GM12865 (cell line): ENCODE data around the gene VARS1.

Source experiments
- DNase-seq: peaks from one replicate; pipeline ENCODE4 v3.0.0; 2010; ENCODE audit warnings: low read depth
- H3K4me3 ChIP-seq: 2 replicates; pipeline ENCODE4 v1.5.1; 2011; ENCODE audit warnings: mild to moderate bottlenecking, low read depth, low read length, control low read depth
- TF ChIP-seq, protein P1 (sequence below): IDR thresholded peaks from 2 replicates; pipeline ENCODE4 v1.5.1; 2011; ENCODE audit warnings: low read length, control low read depth, low read depth, inconsistent platforms; ENCODE audit not compliant: insufficient read depth; ENCODE audit errors: missing control alignments

The VARS1 gene

GRCh38 chr6:31836474-31837368 is 41.2 kb upstream of the VARS1 start:
- DNase-seq: no peak
- peak overlapping the region; percentile 76 for H3K4me3 ChIP-seq

GRCh38 chr6:31836047-31836473 is 40.5 kb upstream of the VARS1 start:
- TF ChIP-seq, protein P1, sequence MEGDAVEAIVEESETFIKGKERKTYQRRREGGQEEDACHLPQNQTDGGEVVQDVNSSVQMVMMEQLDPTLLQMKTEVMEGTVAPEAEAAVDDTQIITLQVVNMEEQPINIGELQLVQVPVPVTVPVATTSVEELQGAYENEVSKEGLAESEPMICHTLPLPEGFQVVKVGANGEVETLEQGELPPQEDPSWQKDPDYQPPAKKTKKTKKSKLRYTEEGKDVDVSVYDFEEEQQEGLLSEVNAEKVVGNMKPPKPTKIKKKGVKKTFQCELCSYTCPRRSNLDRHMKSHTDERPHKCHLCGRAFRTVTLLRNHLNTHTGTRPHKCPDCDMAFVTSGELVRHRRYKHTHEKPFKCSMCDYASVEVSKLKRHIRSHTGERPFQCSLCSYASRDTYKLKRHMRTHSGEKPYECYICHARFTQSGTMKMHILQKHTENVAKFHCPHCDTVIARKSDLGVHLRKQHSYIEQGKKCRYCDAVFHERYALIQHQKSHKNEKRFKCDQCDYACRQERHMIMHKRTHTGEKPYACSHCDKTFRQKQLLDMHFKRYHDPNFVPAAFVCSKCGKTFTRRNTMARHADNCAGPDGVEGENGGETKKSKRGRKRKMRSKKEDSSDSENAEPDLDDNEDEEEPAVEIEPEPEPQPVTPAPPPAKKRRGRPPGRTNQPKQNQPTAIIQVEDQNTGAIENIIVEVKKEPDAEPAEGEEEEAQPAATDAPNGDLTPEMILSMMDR: no peak
- DNase-seq: no peak

More at GRCh38 chr6:31836474-31837368, 41.2 kb upstream of the VARS1 start:
- TF ChIP-seq, protein P1: no peak

DNA sequence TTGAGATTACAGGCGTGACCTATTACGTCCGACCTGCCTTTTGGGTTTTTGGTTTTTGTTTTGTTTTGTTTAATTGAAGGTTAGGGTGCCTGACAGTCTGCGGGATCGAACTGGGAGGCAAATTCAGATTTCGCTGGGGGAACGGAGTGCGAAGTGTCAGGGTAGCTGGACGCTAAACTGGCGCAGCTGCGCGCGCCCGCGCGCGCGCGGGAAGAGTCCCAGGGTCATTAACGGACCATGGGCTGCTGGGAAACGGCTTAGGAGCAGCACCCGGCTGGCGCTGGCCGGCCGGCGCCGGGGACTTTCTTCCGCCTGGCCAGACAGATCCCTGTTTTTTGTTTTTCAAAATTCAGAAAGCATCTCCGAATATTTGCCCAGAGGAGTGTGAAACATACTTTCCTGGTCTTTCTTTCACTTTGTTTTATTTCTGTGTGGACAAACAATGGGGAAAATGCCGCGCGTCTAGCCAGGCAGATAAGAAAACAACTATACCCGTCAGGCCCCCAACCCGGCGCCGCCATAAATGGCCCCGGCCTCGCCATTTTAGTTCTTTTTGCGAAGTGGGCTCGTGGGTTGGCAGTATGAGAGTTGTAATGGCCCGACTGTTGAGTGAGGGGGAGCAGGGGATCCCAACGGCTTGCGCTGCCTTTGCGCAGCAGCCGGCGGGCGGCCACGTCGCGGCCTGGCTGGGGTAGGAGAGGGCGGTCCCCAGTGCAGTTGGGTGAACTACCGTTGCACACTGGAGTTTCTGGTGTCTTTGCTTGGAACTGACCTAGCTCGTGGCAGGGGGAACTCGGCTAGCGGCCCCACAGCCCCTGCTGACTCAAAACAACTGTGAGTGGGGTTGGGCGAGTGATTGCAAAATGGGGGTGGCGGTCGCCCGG is 39.1 kb upstream of the VARS1 start:
- peak overlapping the region; percentile 76 for H3K4me3 ChIP-seq
- peak; percentile 94 for DNase-seq
- TF ChIP-seq, protein P1: no peak

More at GRCh38 chr6:31836047-31836473, 40.5 kb upstream of the VARS1 start:
- H3K4me3 ChIP-seq: peak overlapping the region; percentile 76

GRCh38 chr6:31831350-31832215 is 36.0 kb upstream of the VARS1 start:
- TF ChIP-seq, protein P1: no peak
- H3K4me3 ChIP-seq: peak overlapping the region; percentile 83
- no peak for DNase-seq

- peak overlapping the region; percentile 83 for H3K4me3 ChIP-seq
- DNase-seq: no peak
- TF ChIP-seq, protein P1: no peak
Observed at GRCh38 chr6:31830886-31831335, 35.4 kb upstream of the VARS1 start.
